GM18907 (cell line): ENCODE measurements around the gene HNRNPF.

Source experiments
- ATAC-seq: cut with Tn5 transposase; IDR thresholded peaks from one replicate; pipeline ENCODE4 v1.9.1; 2021; ENCODE audit warnings: mild to moderate bottlenecking, moderate library complexity; ENCODE audit not compliant: unreplicated experiment

Gene HNRNPF

GRCh38 chr10:43377424-43377883, 31.5 kb downstream of the HNRNPF start:
- no peak for ATAC-seq

GRCh38 chr10:43376828-43377423, 32.1 kb downstream of the HNRNPF start:
- no peak for ATAC-seq

DNA sequence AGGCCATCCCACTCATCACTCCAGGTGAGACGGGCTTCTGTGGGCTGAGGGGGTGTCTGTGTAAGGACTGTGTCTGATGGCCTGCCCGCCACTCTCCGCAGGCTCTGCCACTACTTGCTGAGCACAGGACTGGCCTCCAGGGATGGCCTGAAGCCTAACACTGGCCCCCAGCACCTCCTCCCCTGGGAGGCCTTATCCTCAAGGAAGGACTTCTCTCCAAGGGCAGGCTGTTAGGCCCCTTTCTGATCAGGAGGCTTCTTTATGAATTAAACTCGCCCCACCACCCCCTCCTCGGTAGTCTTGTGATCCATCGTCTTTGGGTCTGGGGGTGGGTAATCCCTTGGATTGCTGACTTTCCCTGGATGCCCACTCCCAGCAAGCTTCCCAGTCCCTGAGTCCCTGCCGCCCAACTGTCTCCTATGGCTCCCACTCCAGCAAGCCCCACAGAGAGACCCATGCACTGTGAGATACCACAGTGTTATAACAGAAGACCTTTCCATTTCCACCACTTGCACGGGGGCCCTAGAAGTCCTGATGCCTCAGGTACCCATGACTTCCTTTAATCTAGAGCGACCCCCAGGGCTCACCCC, 32.8 kb downstream of the HNRNPF start:
- no peak for ATAC-seq

DNA sequence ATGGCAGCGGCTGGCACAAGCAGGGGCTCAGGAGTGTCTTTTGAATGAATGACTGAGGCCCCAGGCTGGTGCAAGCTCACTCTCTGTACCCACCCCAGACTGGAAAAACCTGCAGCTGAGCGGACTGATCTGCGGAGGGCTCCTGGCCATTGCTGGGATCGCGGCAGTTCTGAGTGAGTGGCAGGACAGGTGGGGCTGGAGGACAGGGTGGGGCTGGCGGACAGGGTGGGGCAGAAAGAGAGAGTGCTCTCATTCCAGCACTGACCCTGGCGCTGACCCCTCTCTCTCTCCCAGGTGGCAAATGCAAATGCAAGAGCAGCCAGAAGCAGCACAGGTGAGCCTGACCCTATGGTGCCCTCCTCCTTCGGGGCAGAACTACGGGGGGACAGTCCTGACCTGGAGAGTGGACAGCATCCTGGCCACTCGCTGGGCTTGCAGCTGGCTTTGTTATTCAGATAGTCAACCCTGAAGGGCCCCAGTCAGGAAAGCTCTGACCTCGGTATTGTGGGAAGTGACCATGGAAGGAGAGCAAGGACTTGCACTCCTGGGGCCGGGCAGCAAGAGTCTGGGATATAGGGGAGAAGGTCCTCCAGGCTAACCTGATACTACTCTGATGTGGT, 33.5 kb downstream of the HNRNPF start:
- ATAC-seq, result no peak

- no peak for ATAC-seq
Measured at GRCh38 chr10:43374194-43374593, 34.8 kb downstream of the HNRNPF start.

DNA sequence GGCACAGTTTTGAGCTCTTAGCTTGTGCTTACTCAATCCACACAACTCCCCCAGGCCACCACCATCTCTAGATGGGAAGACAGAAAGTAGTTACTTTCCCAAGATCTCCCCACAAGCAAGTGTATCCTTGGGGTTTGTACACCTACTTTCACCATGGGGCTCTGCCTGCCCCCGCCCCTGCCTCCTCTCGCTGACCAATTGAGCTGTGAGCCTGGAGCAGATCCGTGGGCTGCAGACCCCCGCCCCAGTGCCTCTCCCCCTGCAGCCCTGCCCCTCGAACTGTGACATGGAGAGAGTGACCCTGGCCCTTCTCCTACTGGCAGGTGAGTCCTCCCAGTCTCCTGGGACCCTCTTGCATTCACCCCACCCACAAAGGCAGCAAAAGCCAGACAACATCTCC, 35.5 kb downstream of the HNRNPF start:
- ATAC-seq, result no peak

GRCh38 chr10:43372765-43373361, 36.1 kb downstream of the HNRNPF start:
- ATAC-seq, result no peak

- no peak for ATAC-seq
Measured at GRCh38 chr10:43371418-43371817, 37.6 kb downstream of the HNRNPF start, which contains the start of gene FXYD4. Gene FXYD4, plus strand, starts transcription at chr10:43371636. Its CDS starts 2,111 bp downstream, at chr10:43373747.

DNA sequence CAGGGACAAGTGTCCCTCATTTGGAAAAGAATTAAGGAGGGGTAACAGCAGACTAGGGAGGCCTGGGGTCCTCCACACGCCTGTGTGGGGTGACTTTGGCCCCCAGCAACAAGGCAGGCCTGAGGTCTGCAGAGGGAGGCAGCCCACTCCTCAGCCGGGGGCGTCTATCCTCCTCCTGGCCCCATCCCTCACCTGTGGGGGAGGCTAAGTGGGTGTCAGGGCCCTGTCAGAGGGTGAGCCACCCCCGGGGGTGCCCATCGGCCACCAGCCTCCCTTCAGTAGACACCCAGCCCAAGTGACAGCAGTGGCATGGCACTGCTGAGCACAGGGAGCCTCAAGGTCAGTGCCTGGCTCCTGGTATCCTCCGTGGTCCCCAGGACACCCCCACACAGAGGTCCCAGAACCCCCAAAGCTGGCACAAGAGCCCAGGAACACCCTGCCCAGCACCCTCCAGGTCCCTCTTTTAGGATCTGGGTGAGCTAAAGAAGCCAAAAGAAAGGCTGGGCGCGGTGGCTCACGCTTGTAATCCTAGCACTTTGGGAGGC, 38.2 kb downstream of the HNRNPF start:
- ATAC-seq, result no peak

GRCh38 chr10:43369921-43370320, 39.1 kb downstream of the HNRNPF start:
- no peak for ATAC-seq

DNA sequence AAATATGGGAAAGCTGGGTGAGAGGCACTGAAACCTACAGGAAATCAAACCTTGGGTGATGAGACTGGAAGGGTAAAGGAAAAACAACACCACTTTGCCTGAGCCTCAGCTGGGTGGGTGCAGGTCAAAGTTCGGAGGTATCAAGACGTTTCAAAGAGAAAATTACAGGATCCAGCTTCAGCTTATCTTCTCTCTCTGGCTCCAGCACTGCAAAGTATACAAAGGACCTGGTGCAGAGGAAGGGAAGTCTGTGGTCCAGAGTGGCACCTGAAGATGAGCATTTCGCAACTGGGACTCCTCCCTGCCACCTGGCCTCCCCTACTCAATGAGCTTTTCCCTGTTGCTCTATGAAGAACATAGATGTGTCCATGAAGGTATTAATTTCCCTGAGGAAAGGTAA, 44.0 kb downstream of the HNRNPF start:
- ATAC-seq, result no peak

DNA sequence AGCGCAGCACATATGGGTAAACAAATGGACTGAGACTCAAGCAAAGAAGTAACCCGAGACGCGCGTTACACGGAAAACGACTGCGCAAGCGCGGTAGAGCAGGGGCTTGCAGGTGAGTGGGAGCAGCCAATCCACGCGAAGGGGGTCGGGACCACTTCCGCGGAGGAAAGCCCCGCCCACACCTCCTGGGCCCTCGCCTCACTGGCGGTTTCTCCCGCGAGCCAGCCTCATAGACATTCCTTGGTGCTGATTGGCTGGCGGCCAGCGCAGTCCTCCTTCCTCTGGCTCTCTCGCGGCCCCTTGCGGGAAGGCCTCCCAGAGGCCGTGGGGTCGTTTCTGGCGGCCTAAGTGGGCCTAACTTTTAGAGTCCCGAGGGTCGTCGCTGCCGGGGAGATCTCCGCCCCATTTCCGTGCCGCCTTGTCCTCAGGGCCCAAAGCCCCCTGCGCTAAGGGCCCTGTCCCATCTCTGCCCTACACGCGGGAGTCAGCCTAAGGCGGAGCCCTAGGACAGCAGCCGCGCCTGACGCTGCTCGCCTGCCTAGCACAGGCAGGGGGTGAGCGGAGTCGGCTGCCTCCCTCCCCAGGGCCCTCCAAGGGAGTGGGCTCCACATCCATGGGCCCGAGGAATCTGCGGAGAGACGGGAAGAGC, 46.7 kb downstream of the HNRNPF start:
- ATAC-seq, result peak; percentile 98

DNA sequence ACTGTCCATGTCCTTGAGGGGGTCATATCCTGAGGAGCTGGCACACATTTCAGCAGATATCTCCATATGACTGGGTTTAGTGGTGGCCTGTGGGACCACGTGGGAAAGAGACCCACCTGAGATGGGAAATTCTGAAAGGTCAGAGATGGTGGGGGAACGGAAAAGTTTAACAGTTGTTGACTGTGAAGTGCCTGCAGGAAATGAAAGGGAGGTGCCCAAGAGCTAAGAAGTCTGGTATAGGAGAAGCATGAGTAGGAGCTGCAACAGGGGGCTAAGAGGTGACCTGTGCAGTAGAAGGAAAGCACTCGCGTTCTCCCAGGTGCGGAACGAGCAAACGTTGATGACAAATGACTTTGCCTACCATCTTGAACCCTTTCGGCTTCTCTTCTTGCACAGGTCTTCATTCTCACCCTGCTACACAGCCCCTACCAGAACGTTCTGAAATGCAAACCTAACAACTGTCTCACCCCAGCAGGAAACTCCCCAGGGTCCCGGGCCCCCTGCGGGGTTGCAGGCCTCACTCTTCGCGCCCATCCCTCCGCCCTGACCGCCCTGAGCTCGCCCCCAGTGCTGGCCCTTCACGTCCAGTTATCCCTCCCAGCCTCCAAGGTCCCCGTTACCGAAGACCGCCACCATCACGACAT, 47.3 kb downstream of the HNRNPF start:
- no peak for ATAC-seq

GRCh38 chr10:43360086-43360485, 48.9 kb downstream of the HNRNPF start:
- ATAC-seq, result no peak

DNA sequence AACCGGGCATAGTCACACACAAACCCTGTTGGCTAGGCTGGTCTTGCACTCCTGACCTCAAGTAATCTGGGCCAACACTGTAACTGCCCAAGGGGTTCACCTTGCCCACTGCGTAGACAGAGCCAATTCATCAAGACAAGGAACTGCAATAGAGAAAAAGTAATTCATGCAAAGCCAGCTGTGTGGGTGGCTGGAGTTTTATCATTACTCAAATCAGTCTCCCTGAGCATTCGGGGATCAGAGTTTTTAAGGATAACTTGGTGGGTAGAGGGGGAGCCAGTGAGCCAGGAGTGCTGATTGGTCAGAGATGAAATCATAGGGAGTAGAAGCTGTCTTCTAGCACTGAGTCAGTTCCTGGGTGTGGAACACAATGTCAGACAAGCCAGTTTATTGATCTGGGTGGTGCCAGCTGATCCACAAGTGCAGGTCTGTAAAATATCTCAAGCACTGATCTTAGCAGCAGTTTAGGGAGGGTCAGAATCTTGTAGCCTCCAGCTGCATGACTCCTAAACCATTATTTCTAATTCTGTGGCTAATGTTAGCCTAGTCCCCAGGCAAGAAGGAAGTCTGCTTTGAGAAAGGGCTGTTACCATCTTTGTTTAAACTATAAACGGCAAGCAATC, 53.1 kb downstream of the HNRNPF start:
- ATAC-seq, result no peak

DNA sequence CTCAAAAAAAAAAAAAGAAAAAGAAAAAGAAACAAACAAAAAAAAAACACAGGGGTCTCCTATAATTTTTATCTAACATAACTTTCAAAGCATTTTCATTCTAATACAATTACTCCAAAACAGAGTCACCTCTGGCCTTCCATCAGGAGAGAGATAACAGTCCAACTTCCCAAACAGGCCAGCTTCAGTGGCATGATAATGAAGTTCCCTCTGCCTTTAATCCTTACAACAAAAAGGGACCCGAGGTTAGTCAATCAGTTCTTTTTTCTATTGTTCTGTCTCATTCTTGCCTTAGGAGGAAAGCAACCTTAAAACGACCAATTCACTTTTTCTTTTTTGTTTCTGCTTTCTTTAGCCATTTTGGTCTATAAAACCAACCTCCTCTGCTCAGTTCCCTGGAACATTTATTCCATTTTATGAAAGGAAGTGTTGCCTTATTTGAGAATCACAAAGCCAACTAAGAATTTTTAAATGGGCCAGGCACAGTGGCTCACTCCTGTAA, 54.1 kb downstream of the HNRNPF start:
- ATAC-seq, result no peak

GRCh38 chr10:43354330-43354635, 54.7 kb downstream of the HNRNPF start:
- no peak for ATAC-seq

DNA sequence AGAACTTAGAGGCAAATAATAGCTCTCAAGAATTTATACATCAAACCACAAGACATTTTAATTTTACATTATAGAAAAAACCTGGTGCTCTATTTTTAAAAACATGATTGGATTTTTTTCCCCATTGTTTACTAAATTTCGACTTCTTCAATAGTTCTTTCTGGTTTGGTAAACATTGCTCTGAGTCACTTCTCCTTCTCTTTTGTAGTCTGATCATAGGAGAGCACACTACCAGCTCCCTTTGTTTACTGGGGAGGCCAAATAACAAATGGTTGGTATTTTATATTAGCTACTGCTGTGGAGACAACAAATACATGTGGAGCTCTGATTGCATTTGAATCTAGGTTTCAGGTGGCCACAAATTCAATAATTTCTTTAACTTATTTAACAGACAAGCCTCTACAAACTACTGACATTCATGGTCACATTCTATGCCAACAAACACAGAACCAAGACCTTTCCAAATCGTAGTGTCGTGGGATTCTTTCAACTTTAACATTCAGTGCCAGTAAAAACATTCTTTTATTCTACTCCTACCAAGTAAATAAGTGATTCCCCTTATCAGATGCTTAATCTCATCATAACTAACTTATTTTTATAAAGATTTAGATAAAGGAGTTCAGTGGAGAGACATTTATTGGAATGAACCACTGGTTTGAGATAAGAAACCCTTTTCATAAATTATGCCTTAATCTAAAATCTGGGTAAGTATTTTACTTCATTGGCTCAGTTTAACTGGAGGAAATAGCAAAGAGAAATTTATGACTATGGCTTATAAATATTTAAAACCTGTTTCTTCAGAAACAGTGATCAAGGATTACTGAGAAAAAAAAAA, 55.3 kb downstream of the HNRNPF start:
- no peak for ATAC-seq

DNA sequence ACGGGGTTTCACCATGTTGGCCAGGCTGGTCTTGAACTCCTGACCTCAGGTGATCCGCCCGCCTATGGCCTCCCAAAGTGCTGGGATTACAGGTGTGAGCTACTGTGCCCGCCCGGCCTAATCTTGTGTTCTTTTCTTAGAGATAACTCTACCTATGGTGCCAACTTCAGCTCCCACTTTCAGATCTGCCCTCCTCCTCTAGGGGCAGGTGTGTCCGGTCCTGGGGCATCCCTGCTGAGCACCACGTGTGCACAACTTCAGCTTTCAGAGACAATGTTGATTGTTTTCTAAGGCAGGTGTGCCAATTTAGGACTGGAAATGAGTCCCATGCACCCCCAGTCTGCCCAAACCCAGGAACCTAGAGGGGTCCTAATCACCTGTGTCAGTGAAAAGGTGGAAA, 56.0 kb downstream of the HNRNPF start:
- no peak for ATAC-seq
